ENCODE results near the gene APEH. TPM values are rescaled to one million over a fixed set of nuclear protein-coding genes. Genes with fewer than 3 reads are reported as not detected.

The APEH gene
- total and polyA plus RNA-seq, 2 experiments from 2014 or later: 170 to 264 TPM

DNA sequence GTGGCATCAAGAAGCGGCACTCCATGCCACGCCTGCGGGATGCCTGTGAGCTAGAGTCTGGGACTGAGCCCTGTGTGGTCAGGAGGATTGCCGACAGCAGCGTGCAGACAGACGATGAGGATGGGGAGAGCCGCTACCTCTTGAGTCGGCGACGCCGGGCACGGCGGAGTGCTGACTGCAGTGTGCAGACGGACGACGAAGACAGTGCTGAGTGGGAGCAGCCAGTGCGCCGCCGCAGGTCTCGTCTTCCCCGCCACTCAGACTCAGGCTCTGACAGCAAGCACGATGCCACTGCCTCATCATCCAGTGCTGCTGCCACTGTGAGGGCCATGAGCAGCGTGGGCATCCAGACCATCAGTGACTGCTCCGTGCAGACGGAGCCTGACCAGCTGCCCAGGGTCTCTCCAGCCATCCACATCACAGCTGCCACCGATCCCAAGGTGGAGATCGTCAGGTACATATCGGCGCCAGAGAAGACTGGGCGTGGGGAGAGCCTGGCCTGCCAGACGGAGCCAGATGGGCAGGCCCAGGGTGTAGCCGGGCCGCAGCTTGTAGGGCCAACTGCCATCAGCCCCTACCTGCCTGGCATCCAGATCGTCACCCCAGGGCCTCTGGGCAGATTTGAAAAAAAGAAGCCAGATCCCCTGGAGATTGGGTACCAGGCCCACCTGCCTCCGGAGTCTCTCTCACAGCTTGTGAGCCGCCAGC lies 16.8 kb upstream of the APEH start:
- Histone ChIP-seq H3F3A (replicated peaks; ENCODE audit: low read depth) (no peaks in the 10 kb centered on the region), H3K79me2 (replicated peaks; ENCODE audit: insufficient read depth) (no peaks in the 10 kb centered on the region), H3K4me2 (no peak overlapping the region), H3K27me3 (ENCODE audit: insufficient read depth) (no peaks in the 10 kb centered on the region), H3K27ac (ENCODE audit: low read depth) (no peak overlapping the region), H3K4me3 (no peak overlapping the region), H3K36me3 (ENCODE audit: insufficient read depth) (no peaks in the 10 kb centered on the region), H4K20me1 (replicated peaks; ENCODE audit: insufficient read depth) (no peaks in the 10 kb centered on the region), H2AFZ (no peak overlapping the region), H3K4me1 (ENCODE audit: insufficient read depth) (no peaks in the 10 kb centered on the region), H3K9me2 (ENCODE audit: insufficient read depth) (no peaks in the 10 kb centered on the region)
- no peak overlapping the region for H3K27ac Mint-ChIP-seq
- no peaks in the 10 kb centered on the region for H3K9me3 Mint-ChIP-seq
- TF ChIP-seq CREB1 (CRISPR knock-in tag; IDR thresholded peaks at IDR 0.05; ENCODE audit: low read depth): no peak
- TF ChIP-seq, protein P1, sequence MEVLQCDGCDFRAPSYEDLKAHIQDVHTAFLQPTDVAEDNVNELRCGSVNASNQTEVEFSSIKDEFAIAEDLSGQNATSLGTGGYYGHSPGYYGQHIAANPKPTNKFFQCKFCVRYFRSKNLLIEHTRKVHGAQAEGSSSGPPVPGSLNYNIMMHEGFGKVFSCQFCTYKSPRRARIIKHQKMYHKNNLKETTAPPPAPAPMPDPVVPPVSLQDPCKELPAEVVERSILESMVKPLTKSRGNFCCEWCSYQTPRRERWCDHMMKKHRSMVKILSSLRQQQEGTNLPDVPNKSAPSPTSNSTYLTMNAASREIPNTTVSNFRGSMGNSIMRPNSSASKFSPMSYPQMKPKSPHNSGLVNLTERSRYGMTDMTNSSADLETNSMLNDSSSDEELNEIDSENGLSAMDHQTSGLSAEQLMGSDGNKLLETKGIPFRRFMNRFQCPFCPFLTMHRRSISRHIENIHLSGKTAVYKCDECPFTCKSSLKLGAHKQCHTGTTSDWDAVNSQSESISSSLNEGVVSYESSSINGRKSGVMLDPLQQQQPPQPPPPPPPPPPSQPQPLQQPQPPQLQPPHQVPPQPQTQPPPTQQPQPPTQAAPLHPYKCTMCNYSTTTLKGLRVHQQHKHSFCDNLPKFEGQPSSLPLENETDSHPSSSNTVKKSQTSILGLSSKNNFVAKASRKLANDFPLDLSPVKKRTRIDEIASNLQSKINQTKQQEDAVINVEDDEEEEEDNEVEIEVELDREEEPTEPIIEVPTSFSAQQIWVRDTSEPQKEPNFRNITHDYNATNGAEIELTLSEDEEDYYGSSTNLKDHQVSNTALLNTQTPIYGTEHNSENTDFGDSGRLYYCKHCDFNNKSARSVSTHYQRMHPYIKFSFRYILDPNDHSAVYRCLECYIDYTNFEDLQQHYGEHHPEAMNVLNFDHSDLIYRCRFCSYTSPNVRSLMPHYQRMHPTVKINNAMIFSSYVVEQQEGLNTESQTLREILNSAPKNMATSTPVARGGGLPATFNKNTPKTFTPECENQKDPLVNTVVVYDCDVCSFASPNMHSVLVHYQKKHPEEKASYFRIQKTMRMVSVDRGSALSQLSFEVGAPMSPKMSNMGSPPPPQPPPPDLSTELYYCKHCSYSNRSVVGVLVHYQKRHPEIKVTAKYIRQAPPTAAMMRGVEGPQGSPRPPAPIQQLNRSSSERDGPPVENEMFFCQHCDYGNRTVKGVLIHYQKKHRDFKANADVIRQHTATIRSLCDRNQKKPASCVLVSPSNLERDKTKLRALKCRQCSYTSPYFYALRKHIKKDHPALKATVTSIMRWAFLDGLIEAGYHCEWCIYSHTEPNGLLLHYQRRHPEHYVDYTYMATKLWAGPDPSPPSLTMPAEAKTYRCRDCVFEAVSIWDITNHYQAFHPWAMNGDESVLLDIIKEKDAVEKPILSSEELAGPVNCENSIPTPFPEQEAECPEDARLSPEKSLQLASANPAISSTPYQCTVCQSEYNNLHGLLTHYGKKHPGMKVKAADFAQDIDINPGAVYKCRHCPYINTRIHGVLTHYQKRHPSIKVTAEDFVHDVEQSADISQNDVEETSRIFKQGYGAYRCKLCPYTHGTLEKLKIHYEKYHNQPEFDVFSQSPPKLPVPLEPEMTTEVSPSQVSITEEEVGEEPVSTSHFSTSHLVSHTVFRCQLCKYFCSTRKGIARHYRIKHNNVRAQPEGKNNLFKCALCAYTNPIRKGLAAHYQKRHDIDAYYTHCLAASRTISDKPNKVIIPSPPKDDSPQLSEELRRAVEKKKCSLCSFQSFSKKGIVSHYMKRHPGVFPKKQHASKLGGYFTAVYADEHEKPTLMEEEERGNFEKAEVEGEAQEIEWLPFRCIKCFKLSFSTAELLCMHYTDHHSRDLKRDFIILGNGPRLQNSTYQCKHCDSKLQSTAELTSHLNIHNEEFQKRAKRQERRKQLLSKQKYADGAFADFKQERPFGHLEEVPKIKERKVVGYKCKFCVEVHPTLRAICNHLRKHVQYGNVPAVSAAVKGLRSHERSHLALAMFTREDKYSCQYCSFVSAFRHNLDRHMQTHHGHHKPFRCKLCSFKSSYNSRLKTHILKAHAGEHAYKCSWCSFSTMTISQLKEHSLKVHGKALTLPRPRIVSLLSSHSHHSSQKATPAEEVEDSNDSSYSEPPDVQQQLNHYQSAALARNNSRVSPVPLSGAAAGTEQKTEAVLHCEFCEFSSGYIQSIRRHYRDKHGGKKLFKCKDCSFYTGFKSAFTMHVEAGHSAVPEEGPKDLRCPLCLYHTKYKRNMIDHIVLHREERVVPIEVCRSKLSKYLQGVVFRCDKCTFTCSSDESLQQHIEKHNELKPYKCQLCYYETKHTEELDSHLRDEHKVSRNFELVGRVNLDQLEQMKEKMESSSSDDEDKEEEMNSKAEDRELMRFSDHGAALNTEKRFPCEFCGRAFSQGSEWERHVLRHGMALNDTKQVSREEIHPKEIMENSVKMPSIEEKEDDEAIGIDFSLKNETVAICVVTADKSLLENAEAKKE (CRISPR knock-in tag; IDR thresholded peaks at IDR 0.05): no peak
- peaks cover 18% of the 10 kb centered on the region for H3K27me3 Mint-ChIP-seq (ENCODE audit: insufficient read depth, low read depth, poor library complexity)
- no peak for DNase-seq (ENCODE audit: low spot score)
- H3K4me1 Mint-ChIP-seq: no peaks in the 10 kb centered on the region; the same call in 2 of the 3 replicates
- H3K4me3 Mint-ChIP-seq: no peak overlapping the region
- no peak for ATAC-seq
- H3K36me3 Mint-ChIP-seq (ENCODE audit: low read depth): no peaks in the 10 kb centered on the region

DNA sequence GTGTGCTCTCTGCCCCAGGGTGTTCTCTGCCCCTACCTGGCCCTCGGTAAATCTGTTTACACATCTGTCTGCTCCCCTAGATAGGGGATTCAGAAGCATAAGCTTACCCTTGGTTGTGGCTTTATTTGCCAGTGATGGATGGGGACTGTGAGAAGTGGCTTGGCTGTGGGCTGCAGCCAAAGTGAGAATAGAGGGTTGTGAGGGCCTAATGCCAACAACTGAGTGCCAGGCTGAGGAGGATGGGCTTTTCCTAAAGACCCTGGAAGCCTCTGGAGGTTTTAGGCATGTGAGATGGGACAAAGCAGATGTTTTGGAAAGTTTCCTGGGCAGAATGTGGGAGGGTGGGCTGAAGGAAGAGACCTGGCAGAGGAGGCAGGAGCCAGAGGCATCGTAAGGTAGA lies 15.4 kb upstream of the APEH start:
- ATAC-seq: no peak
- H3K79me2 ChIP-seq (replicated peaks; ENCODE audit: insufficient read depth): no peaks in the 10 kb centered on the region
- no peaks in the 10 kb centered on the region for H4K20me1 ChIP-seq (replicated peaks; ENCODE audit: insufficient read depth)
- TF ChIP-seq, protein P2, sequence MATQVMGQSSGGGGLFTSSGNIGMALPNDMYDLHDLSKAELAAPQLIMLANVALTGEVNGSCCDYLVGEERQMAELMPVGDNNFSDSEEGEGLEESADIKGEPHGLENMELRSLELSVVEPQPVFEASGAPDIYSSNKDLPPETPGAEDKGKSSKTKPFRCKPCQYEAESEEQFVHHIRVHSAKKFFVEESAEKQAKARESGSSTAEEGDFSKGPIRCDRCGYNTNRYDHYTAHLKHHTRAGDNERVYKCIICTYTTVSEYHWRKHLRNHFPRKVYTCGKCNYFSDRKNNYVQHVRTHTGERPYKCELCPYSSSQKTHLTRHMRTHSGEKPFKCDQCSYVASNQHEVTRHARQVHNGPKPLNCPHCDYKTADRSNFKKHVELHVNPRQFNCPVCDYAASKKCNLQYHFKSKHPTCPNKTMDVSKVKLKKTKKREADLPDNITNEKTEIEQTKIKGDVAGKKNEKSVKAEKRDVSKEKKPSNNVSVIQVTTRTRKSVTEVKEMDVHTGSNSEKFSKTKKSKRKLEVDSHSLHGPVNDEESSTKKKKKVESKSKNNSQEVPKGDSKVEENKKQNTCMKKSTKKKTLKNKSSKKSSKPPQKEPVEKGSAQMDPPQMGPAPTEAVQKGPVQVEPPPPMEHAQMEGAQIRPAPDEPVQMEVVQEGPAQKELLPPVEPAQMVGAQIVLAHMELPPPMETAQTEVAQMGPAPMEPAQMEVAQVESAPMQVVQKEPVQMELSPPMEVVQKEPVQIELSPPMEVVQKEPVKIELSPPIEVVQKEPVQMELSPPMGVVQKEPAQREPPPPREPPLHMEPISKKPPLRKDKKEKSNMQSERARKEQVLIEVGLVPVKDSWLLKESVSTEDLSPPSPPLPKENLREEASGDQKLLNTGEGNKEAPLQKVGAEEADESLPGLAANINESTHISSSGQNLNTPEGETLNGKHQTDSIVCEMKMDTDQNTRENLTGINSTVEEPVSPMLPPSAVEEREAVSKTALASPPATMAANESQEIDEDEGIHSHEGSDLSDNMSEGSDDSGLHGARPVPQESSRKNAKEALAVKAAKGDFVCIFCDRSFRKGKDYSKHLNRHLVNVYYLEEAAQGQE (IDR thresholded peaks at IDR 0.05; ENCODE audit: unreplicated experiment): no peak
- TF ChIP-seq STAT1 (IDR thresholded peaks at IDR 0.05; ENCODE audit: unreplicated experiment): no peak
- TF ChIP-seq NANOG (IDR thresholded peaks at IDR 0.05; ENCODE audit: borderline replicate concordance): no peak
- TF ChIP-seq EZH2phosphoT487 (IDR thresholded peaks at IDR 0.05; ENCODE audit: unreplicated experiment): no peak
- H3K27me3 ChIP-seq (ENCODE audit: insufficient read depth): no peaks in the 10 kb centered on the region
- no peaks in the 10 kb centered on the region for H3K9me2 ChIP-seq (ENCODE audit: insufficient read depth)
- H2AFZ ChIP-seq: no peak overlapping the region
- H3K4me3 ChIP-seq: no peak overlapping the region
- no peaks in the 10 kb centered on the region for H3K4me1 ChIP-seq (ENCODE audit: insufficient read depth)
- no peak for DNase-seq (ENCODE audit: low spot score)
- H3K27ac ChIP-seq (ENCODE audit: low read depth): no peak overlapping the region
- Mint-ChIP-seq H3K4me3 (no peak overlapping the region), H3K36me3 (ENCODE audit: low read depth) (no peaks in the 10 kb centered on the region), H3K9me3 (no peaks in the 10 kb centered on the region), H3K27ac (no peak overlapping the region), H3K27me3 (ENCODE audit: insufficient read depth, low read depth, poor library complexity) (peaks cover 16% of the 10 kb centered on the region), H3K4me1 (no peaks in the 10 kb centered on the region; the same call in 2 of the 3 replicates)
- H3F3A ChIP-seq (replicated peaks; ENCODE audit: low read depth): no peaks in the 10 kb centered on the region
- H3K4me2 ChIP-seq: no peak overlapping the region
- H3K36me3 ChIP-seq (ENCODE audit: insufficient read depth): no peaks in the 10 kb centered on the region

Data from GM23338 (cell line).